Measurements from ENCODE around the gene BOLA1.
"Not testable (repeated sequence)": the region's sequence is repeated elsewhere in the genome, so short reads cannot be mapped to it uniquely, and the experiment has no call there.

DNA sequence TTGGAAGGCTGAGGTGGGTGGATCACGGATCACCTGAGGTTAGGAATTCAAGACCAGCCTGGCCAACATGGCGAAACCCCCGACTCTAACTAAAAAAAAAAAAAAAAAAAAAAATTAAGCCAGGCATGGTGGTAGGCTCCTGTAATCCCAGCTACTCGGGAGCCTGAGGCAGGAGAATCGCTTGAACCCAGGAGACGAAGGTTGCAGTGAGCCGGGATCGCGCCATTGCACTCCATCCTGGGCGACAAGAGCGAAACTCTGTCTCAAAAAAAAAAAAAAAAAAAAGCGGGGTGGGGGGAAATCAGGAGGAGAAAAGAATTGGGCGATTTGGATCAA, 39.3 kb downstream of the BOLA1 start:
- not testable (repeated sequence) for TF ChIP-seq GATA2 (CRISPR knock-in tag; IDR thresholded peaks at IDR 0.05); ELF1 (IDR thresholded peaks at IDR 0.05); TAF1 (IDR thresholded peaks at IDR 0.05; ENCODE audit: borderline replicate concordance, low read depth, low read length)
